ENCODE results near the gene CDHR1. TPM values are rescaled to one million over a fixed set of nuclear protein-coding genes. Genes with fewer than 3 reads are reported as not detected.
A peak's percentile ranks its signal among the peaks of the same experiment; 100 is the strongest.

Gene CDHR1
- total RNA-seq, 1 donor from 2014 or later, result 4.3 TPM

- Histone ChIP-seq H3K36me3 (ENCODE audit: control insufficient read depth, insufficient read depth, low read length) (no peaks in the 10 kb centered on the region), H3K27me3 (ENCODE audit: control insufficient read depth, insufficient read depth, low read length) (peaks cover 8% of the 10 kb centered on the region), H3K4me3 (ENCODE audit: low read depth, low read length) (no peak overlapping the region)
- no peak for DNase-seq (ENCODE audit: low read depth)
- TF ChIP-seq CTCF (IDR thresholded peaks at IDR 0.05; ENCODE audit: insufficient read depth, low read length, poor library complexity, severe bottlenecking), result peak; percentile 10
These were observed 43.1 kb downstream of the CDHR1 start for GRCh38 chr10:84237199-84238051.

- no peak for TF ChIP-seq CTCF (IDR thresholded peaks at IDR 0.05; ENCODE audit: insufficient read depth, low read length, poor library complexity, severe bottlenecking)
- Histone ChIP-seq H3K27me3 (ENCODE audit: control insufficient read depth, insufficient read depth, low read length) (peaks cover 8% of the 10 kb centered on the region), H3K36me3 (ENCODE audit: control insufficient read depth, insufficient read depth, low read length) (no peaks in the 10 kb centered on the region), H3K4me3 (ENCODE audit: low read depth, low read length) (no peak overlapping the region)
- no peak for DNase-seq (ENCODE audit: low read depth)
These were observed 44.6 kb downstream of the CDHR1 start for GRCh38 chr10:84238909-84239308.

- TF ChIP-seq CTCF (IDR thresholded peaks at IDR 0.05; ENCODE audit: insufficient read depth, low read length, poor library complexity, severe bottlenecking), result no peak
- Histone ChIP-seq H3K4me3 (ENCODE audit: low read depth, low read length) (no peak within 1 kb of the TSS), H3K27me3 (ENCODE audit: control insufficient read depth, insufficient read depth, low read length) (peaks cover 10% of the 10 kb centered on the region), H3K36me3 (ENCODE audit: control insufficient read depth, insufficient read depth, low read length) (no peaks in the 10 kb centered on the region)
- DNase-seq (ENCODE audit: low read depth), result no peak
These were observed 47.0 kb downstream of the CDHR1 start, which contains the start of gene LRIT1 for GRCh38 chr10:84241185-84241790. Gene LRIT1 (minus strand): TSS chr10:84241546. CDS start chr10:84241439, 107 bp downstream.

- Histone ChIP-seq H3K4me3 (ENCODE audit: low read depth, low read length) (no peak overlapping the region), H3K27me3 (ENCODE audit: control insufficient read depth, insufficient read depth, low read length) (peaks cover 4% of the 10 kb centered on the region), H3K36me3 (ENCODE audit: control insufficient read depth, insufficient read depth, low read length) (no peaks in the 10 kb centered on the region)
- no peak for DNase-seq (ENCODE audit: low read depth)
- TF ChIP-seq CTCF (IDR thresholded peaks at IDR 0.05; ENCODE audit: insufficient read depth, low read length, poor library complexity, severe bottlenecking), result no peak
These were observed 49.4 kb downstream of the CDHR1 start for GRCh38 chr10:84243759-84244158.

GRCh38 chr10:84244651-84245270, 50.4 kb downstream of the CDHR1 start, which contains the start of gene RGR:
Gene RGR (plus strand): TSS chr10:84245053. CDS start chr10:84245091, 38 bp downstream.
- Histone ChIP-seq H3K27me3 (ENCODE audit: control insufficient read depth, insufficient read depth, low read length) (peaks cover 4% of the 10 kb centered on the region), H3K4me3 (ENCODE audit: low read depth, low read length) (no peak within 1 kb of the TSS), H3K36me3 (ENCODE audit: control insufficient read depth, insufficient read depth, low read length) (no peaks in the 10 kb centered on the region)
- TF ChIP-seq CTCF (IDR thresholded peaks at IDR 0.05; ENCODE audit: insufficient read depth, low read length, poor library complexity, severe bottlenecking), result no peak
- DNase-seq (ENCODE audit: low read depth), result no peak

All from kidney epithelial cell (primary cell).